GM18498 (cell line): Measurements from ENCODE around the gene SVOPL.

Experiments used
- ATAC-seq: cut with Tn5 transposase; IDR thresholded peaks from one replicate; pipeline ENCODE4 v1.9.1; 2021; ENCODE audit warnings: mild to moderate bottlenecking, moderate library complexity; ENCODE audit not compliant: unreplicated experiment

The SVOPL gene

DNA sequence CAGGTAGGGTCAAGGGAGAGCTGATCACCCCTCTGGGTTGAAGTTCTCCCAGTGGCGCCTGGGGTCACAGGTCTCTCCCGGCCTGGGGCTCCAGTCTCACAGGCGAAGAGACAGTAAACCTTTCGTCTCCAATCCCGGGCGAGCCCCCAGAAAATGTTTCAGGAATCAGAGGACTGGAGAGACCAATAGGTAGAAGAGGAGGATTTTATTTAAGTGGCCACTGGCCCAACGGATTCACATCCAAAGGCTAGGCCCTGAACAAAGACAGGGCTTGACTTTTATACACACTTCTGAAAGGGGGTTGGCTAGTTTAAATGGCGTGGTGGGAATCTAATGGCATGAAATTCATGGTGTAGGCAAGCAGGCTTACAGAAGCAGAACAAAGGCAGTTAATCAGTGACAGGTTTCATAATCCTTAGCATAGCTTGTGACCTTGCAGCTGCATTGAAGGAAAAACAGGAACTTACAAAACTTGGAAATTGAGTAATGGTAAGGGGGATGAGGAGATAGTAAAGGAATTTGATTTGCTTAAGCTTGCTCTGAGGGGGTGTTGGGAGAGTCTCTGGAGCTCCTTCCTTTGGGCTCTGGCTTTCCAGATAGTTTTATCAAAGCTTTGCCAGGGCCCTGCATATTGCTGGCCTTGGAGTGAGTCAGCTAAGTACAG lies 135.6 kb downstream of the SVOPL start:
- ATAC-seq: no peak

DNA sequence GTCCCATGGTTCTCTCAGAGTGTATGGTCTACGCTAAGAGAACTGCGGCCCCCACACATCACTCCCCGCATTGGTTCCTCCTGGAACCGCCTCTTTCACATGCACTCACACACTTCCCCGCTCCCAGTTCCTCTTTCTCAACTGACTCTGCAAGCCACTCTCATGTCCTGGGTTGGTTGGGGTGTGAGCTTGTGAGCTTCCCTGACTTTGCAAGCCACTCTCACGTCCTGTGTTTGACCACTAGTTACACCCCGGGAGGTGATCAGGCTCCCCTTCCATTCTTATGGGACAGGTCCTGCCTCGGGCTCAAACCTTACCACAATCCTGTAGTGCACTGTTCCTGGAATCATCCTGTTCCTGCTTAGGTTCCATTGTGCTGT lies 136.1 kb downstream of the SVOPL start:
- ATAC-seq: no peak

DNA sequence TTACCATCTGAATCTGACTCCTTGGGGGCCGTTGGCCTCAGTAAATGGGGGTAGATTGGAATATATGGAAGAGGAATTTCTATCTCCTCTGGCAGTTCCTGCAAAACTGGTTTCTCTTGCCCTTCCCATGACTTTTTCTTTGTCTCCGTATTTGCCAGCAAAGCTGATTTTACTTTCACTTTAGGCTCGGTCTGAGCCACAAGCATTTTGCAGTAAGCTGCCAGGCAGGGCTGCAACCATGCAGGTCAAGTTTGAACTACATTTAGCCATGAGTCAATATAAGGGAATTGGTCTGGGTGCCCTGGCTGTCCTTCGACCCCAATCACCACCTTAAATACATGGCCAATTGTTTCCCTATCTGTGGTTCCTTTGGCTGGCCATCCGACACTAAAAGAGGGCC lies 136.8 kb downstream of the SVOPL start:
- no peak for ATAC-seq

GRCh38 chr7:138563808-138564207 lies 137.4 kb downstream of the SVOPL start:
- ATAC-seq: no peak

- ATAC-seq: no peak
Measured at GRCh38 chr7:138559448-138559847, 141.7 kb downstream of the SVOPL start.

DNA sequence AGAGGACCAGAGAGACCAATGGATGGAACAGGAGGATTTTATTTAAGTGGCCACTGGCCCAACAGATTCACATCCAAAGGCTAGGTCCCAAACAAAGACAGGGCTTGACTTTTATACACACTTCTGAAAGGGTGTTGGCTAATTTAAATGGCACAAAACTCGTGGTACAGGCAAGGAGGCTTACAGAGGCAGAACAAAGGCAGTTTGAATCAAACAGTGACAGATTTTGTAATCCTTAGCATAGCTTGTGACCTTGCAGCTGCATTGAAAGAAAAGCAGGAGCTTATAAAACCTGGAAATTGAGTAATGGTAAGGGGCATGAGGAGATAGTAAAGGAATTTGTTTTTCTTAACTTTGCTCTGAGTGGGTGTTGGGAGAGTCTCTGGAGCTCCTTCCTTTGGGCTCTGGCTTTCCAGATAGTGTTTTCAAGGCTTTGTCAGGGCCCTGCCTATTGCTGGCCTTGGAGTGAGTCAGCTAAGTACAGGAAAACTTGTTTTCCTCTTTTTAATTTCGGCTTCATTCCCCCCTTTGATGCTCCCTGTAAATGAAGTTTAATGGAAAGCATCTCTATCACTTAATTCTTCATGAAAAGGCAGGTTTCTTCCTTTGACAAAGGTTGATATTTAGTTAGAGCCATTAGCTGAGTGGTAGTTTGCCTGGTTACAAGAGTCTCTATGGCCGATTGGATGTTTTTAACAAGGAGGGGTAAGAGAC lies 144.2 kb downstream of the SVOPL start:
- no peak for ATAC-seq

GRCh38 chr7:138555684-138556083 lies 145.5 kb downstream of the SVOPL start:
- no peak for ATAC-seq

GRCh38 chr7:138554674-138555073 lies 146.5 kb downstream of the SVOPL start:
- ATAC-seq: no peak

DNA sequence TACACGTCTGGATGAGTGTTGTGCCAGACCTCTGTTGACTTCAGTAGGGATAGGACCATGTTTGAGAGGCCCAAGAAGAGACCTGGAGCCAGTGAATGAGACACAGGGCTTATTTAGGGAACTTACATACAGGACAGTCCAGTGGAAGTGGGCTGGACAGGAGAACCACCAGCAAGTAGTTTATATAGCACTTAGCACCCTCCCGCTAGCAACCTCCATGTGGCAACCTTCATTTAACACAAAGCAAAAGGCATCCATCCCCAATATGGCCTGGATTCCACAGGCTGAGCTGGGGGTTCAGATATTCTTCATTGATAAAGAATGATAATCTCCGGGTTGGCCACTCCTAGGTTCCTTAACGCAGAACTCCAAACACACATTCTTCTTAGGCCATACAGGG lies 147.4 kb downstream of the SVOPL start:
- no peak for ATAC-seq

- ATAC-seq: no peak
Measured at GRCh38 chr7:138551102-138551501, 150.1 kb downstream of the SVOPL start.

- no peak for ATAC-seq
Measured at GRCh38 chr7:138550337-138550736, 150.8 kb downstream of the SVOPL start.

DNA sequence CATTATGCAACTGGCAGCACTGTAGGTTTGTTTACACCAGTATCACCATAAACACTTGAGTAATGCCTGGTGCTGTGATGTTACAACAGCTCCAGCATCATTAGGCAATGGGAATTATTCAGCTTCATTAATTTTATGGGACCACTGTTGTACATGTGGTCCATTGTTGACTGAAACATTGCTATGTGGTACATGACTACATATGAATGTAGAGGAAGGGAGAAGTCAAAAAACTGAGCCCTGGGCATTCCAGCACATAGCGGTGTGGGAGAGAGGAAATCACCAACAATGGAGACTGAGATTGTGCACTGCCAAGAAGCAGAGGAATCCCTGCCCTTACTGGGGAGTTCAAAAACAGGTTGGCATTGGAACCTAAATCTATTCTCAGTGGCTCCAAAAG lies 152.1 kb downstream of the SVOPL start:
- ATAC-seq: no peak

GRCh38 chr7:138546829-138547228 lies 154.3 kb downstream of the SVOPL start:
- no peak for ATAC-seq

DNA sequence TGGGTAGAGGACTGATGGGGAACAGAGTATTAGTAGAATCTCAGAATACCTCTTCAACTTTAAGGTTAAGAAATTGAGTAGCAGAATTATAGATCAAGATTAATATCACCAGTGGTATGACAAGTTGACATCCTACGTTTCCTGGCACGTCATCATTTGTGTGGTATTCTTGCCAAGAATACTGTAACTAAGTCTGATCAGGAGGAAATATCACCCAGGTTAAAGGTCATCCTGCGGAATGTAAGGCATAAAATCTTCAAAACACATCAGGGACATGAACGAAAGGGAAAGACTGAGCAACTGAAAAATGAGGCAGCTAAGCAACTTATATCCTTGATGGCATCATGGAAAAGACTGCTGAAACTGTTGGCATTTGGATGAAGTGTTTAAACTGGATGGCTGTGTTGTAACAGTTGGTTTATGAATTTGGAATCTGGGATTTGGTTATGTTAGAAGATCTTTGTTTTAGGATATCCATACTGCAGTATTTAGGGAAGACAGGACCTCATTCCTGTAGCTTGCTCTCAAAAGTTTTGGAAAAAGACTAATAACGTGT lies 155.0 kb downstream of the SVOPL start:
- no peak for ATAC-seq

DNA sequence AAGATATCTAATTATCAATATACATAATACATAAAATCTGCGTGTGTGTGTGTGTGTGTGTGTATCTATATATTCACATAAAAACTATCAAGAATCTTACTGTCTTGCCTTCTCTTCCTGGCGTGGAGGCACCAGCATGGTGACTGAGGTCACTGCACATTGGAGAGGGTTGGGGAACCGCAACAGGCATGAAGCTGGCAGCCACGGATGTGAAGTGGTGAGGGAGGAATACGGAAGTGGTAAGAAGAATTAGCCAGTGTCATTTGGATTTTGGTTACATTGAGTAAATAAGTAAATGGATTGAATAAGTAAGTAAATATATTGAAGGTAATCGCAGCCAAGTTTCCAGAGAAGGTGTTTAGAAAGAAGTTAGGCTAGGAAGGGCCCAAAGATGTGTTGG lies 156.0 kb downstream of the SVOPL start:
- no peak for ATAC-seq
